HG03025 (cell line): ENCODE measurements around the gene MAGI3.

ENCODE experiments used
- ATAC-seq: cut with Tn5 transposase; IDR thresholded peaks from one replicate; pipeline ENCODE4 v1.9.1; 2021; ENCODE audit warnings: mild to moderate bottlenecking, moderate library complexity; ENCODE audit not compliant: unreplicated experiment, low FRiP score

Gene MAGI3

GRCh38 chr1:113389953-113390834 is at the start of gene MAGI3:
MAGI3 (plus strand) TSS chr1:113390515; CDS start chr1:113391034, 519 bp downstream.
- ATAC-seq: peak; percentile 98

- no peak for ATAC-seq
Measured at GRCh38 chr1:113353580-113353979, 36.7 kb upstream of the MAGI3 start.

- ATAC-seq: no peak
Measured at GRCh38 chr1:113363935-113364334, 26.4 kb upstream of the MAGI3 start.

- no peak for ATAC-seq
Measured at GRCh38 chr1:113369040-113369439, 21.3 kb upstream of the MAGI3 start.

GRCh38 chr1:113369699-113370098 is 20.6 kb upstream of the MAGI3 start:
- no peak for ATAC-seq

GRCh38 chr1:113370868-113371267 is 19.4 kb upstream of the MAGI3 start:
- no peak for ATAC-seq

GRCh38 chr1:113372546-113372945 is 17.8 kb upstream of the MAGI3 start:
- ATAC-seq: no peak

GRCh38 chr1:113373644-113374043 is 16.7 kb upstream of the MAGI3 start:
- ATAC-seq: no peak

GRCh38 chr1:113375878-113376277 is 14.4 kb upstream of the MAGI3 start:
- no peak for ATAC-seq

GRCh38 chr1:113380075-113380474 is 10.2 kb upstream of the MAGI3 start:
- ATAC-seq: no peak

GRCh38 chr1:113388017-113388620 is 2.2 kb upstream of the MAGI3 start:
- no peak for ATAC-seq

- ATAC-seq: no peak
Measured at GRCh38 chr1:113388621-113389358, 1.5 kb upstream of the MAGI3 start.

- no peak for ATAC-seq
Measured at GRCh38 chr1:113389359-113389952, 859 bp upstream of the MAGI3 start.

- ATAC-seq: no peak
Measured at GRCh38 chr1:113390871-113391648, 745 bp downstream of the MAGI3 start.

- ATAC-seq: no peak
Measured at GRCh38 chr1:113391649-113392271, 1.4 kb downstream of the MAGI3 start.

GRCh38 chr1:113392541-113393128 is 2.3 kb downstream of the MAGI3 start:
- no peak for ATAC-seq

- no peak for ATAC-seq
Measured at GRCh38 chr1:113394043-113394862, 3.9 kb downstream of the MAGI3 start.

- no peak for ATAC-seq
Measured at GRCh38 chr1:113394863-113395259, 4.5 kb downstream of the MAGI3 start.
